Activated naive CD4-positive, alpha-beta T cell (primary cell): ENCODE data around the gene FMN2.
"Not testable (repeated sequence)": the region's sequence is repeated elsewhere in the genome, so short reads cannot be mapped to it uniquely, and the experiment has no call there.

ENCODE experiments used
- DNase-seq, 4 experiments: peaks; one replicate each; lab custom pipeline; 2025; lab: John Stamatoyannopoulos, UW

Gene FMN2

GRCh38 chr1:240363914-240364313, 272.2 kb downstream of the FMN2 start:
- DNase-seq = no peak

- no peak for DNase-seq
Measured at GRCh38 chr1:240366636-240367035, 275.0 kb downstream of the FMN2 start.

DNA sequence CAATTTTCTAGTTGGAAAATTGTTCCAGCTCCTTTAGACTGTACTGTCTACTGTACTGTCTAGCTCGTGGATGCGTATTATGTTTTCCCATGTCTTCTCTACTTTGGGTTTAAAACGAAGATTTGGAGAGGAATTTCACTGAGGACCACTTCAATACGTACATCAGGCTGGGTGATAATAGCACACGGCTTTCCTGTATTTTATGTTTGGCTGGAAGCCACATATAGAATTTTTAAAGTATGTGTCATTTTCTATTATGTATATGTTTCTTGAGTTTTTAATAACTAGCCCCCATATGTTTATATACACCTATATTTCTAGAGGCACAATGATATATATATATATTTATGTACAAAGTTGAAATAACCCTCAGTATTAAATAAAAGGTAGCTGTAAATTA, 293.9 kb downstream of the FMN2 start:
- no peak for DNase-seq

- no peak for DNase-seq
Measured at GRCh38 chr1:240385985-240386978, 294.6 kb downstream of the FMN2 start.

DNA sequence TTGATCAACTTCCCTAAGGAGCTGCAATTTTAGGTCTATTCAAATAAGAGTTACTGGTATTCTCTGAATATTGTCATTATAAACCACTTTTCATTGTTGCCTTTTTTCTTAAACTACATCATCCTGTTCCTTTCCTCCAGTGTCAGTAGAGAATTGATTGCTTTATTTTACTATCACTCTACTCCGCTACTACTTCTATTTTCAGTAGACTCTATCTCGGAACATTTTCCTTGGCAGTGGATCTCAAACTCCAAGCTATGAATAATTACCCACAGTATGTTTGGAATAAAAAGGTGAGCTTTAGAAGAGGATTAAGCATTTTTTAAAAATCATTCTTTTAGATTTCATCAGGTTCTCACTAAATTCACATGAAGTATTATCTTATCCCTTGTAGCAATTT, 295.4 kb downstream of the FMN2 start:
- no peak for DNase-seq

DNA sequence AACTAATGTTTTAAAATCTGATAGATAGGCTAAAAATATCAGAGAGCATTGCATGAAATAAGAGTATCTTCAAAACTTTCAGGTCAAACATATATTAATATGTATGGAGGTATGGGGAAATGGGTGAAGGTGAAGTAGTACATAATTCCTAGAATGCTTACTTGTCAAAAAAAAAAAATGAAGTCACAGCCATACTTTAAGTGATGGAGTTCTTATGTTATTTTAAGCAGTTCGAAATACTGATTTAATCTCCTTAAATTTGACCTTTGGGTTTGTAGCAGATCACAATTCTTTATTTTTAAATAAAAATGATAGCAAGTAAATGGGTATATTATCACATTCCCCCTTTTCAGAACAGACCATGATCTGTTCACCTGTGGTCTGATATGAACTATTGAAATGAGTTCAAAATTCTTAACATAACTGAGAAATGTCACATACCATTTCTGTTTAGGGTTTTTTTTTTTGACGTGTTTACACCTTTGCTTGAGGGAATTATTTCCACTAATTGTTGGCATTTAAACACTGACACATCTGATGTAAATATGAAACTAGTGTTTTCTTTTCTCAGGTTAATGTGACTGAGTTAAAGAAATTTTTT, 300.1 kb downstream of the FMN2 start:
- no peak for DNase-seq

- no peak for DNase-seq
Measured at GRCh38 chr1:240394353-240394752, 302.7 kb downstream of the FMN2 start.

DNA sequence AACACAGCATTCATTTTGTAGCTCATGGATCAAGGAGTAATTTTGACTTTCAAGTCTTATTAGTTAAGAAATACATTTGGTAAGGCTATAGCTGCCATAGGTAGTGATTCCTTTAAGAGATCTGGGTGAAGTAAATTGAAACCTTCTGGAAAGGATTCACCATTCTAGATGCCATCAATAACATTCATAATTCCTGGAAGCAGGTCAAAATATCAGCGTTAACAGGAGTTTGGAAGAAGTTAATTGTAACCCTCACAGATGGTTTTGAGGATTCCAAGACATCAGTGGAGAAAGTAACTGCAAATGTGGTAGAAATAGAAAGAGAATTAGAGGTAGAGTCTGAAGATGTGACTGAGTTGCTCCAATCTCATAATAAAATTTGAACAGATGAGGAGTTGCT, 303.7 kb downstream of the FMN2 start:
- no peak for DNase-seq

DNA sequence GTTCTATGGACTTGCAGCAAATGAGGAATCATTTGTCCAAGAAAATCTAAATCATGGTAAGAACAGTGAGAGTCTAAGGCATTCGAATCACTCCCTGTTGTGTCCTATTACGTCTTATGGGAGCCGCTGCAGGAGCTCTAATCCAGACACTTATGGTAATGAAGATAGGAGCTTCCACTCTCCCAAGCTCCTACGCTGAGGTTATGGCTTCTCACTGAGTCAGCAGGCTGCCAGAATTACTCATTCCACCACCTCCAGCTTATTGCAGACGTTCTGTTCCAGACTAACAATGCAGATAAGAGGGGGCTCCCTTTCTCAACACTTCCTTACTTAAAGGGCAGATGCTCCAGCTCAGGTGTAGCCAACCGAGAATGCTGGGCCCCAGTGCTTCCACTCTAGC, 307.7 kb downstream of the FMN2 start:
- DNase-seq = no peak

DNA sequence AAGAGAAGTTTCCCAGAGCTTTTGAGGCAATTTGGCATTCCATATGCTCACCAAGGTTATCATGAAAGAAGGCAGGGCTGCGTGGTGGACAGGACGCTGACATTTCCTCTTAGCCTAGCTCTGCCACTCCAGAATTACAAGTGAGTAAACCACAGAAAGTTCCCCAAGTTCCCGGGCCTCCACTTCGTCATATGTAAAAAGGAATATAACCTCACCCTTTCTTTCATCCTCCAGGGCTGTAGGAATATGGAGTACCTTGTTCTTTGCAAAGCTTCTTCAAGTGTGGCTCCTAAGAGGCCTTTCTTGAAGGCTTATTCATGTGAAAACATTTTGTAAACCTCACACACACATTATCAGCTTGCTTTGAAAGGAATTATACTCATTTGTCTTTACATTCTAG, 310.0 kb downstream of the FMN2 start:
- DNase-seq = no peak

DNA sequence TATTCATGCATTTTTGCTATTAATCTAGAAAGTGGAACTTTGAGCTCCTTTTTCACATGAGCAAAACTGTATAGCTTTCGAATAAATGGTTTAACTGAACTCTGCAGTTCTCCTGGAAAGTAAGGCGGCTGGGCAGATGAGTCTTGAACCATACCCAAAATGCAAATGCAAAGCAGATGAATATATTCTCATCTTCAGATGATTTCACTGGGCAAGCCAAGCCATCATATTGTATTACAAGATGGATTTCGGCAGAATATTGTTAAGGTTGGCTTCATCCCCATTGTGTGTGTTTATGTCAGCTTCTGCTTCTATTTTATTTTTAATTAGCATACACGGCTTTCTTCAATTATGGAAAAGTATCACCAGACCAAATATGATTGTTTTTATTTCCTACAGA, 310.6 kb downstream of the FMN2 start:
- no peak for DNase-seq

DNA sequence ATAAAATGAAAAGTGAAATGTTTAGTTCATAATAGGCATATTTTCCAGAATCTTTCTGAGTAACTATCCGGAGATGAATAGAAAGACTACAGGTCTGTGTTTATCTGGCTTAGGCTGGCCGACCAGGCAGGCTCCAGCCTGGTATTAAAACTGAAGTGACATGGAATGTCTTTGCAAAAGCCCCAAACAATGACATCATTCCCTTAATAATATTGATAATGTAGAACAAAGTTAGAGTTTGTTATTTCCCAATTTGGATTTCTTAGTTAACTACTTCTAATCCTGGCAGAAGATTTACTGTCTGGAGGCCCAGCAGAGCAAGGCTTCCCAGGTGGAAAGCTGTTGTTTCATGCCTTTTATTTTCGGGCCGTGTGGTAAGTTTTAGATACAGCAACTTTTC, 312.6 kb downstream of the FMN2 start:
- DNase-seq = no peak

GRCh38 chr1:240405751-240406150, 314.1 kb downstream of the FMN2 start:
- no peak for DNase-seq

- no peak for DNase-seq
Measured at GRCh38 chr1:240407407-240407806, 315.7 kb downstream of the FMN2 start.

- DNase-seq = no peak
Measured at GRCh38 chr1:240409615-240410014, 317.9 kb downstream of the FMN2 start.

DNA sequence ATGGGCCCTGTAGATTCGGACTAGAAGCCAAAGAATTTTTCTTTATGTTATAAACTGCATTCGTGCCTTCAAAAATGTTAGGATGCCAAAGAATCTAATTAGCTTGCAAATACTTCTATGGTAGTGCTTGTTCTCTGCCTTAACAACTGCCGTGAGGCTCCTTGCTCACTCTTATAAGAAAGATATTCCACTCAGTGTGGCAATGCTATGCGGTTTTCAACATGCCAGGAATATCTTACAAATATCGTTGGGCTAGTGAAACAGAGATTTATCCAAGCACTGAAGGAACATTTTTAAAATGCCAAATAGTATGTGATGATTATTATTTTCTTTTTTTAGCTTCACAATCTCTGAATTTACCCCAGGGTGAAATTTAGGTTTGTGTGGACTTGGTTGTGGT, 322.0 kb downstream of the FMN2 start:
- DNase-seq = no peak

DNA sequence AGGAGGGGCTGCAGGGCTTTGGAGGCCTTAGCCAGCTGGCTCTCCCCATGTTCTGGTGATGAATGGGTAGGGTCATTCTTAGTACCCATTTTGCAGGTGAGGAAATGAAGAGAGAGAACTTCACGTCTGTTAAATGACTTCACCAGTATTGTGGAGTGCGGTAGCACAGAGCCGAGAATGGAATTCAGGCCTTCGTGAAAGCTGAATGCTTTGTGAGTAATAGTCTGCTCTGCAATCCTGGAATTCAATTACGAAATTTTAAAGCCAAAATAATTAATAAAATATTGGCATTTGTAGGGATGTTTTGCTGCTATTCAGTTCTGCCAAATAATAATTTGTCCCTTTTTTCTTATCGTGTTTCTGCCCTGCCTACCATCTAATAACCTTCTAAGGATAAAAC, 322.6 kb downstream of the FMN2 start:
- DNase-seq = no peak

DNA sequence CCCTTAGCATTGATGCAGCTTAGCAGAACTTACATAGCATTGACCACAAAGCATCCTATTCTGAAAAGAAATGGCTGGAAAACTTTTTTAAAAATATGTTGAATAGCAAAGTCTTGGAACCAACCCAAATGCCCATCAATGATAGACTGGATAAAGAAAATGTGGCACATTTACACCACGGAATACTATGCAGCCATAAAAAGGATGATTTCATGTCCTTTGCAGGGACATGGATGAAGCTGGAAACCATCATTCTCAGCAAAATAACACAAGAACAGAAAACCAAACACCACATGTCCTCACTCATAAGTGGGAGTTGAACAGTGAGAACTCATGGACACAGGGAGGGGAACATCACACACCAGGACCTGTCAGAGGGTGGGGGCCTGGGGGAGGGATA, 323.3 kb downstream of the FMN2 start:
- DNase-seq = not testable (repeated sequence)

- DNase-seq = no peak
Measured at GRCh38 chr1:240415532-240415931, 323.8 kb downstream of the FMN2 start.

GRCh38 chr1:240417317-240417716, 325.6 kb downstream of the FMN2 start:
- DNase-seq = no peak

DNA sequence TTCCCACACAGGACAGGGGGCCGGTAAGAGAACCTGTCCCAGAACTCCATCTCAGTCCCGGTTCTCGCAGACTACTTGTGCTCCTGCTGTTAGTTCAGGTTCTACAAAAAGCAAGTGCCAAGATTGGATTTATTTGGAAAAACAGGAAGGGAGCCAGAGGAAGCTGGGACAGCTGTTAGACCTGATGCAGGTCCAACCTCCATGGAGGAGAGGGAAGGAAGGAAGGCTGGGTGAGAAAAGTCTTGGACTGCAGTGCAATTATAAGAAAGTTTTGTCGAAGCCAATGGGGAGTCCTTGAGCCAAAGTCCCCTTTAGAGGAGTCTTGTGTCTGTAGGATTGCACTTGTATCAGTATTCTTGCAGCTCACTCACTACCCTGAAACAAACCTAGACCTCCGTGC, 329.1 kb downstream of the FMN2 start:
- DNase-seq = no peak

DNA sequence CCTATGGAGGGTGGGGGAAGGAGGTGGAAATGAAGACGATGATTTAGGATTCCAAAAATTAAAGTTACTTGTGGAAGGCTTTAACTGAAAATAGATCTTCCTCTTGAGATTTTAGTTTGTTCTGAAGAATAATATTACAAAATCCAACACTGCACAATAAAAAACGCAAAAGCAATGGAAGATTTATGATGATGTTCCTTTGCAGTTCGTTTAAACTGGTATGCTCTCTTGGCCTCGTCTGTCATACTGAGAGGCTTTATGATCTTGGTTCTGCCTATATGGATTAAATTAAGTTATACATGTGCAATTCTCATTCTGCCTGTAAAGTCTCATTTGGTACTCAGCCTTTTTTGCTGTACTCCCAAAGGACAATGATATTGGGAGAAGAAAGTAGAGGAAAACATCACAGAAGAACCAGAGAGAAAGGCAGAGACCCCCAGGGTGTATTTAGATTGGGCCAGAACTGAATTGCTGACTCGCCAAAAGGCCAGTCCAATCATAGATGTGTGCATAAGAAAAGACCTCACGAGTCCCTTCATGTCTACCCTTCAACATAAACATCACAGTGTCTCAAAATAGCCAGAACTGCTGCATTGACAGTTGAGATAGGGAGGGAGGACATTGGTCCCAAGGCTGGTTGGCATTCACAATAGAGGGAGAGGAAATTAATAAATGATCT, 331.7 kb downstream of the FMN2 start:
- no peak for DNase-seq
